NCI-H1436 treated with DMSO at 0.1 percent for 48 hours (cell line): ENCODE measurements around the gene HIVEP3.
"Not testable (repeated sequence)": the region's sequence is repeated elsewhere in the genome, so short reads cannot be mapped to it uniquely, and the experiment has no call there.

ENCODE experiments used
- DNase-seq: peaks from one replicate; lab custom pipeline; 2025; lab: John Stamatoyannopoulos, UW

Gene HIVEP3

DNA sequence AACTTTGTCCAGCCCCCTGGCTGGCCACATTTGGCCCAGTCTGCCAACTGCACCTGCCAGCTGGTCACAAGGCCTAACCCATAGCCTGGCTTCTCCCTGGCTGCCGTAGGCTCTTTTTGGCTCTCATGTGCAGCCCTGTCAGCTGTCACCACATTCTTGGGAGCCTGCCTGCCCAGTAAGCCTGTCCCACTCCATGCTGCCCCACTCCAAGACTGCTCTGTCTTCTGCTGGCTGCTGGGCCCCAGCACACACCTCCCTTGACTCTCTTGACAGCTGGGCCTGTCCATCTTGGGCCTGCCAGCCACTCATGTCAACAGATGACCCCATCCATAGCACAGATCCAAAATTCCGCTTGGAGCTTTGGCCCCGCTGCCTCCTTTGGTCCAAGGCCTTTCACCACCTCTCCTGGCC lies 360.0 kb downstream of the HIVEP3 start:
- no peak for DNase-seq

DNA sequence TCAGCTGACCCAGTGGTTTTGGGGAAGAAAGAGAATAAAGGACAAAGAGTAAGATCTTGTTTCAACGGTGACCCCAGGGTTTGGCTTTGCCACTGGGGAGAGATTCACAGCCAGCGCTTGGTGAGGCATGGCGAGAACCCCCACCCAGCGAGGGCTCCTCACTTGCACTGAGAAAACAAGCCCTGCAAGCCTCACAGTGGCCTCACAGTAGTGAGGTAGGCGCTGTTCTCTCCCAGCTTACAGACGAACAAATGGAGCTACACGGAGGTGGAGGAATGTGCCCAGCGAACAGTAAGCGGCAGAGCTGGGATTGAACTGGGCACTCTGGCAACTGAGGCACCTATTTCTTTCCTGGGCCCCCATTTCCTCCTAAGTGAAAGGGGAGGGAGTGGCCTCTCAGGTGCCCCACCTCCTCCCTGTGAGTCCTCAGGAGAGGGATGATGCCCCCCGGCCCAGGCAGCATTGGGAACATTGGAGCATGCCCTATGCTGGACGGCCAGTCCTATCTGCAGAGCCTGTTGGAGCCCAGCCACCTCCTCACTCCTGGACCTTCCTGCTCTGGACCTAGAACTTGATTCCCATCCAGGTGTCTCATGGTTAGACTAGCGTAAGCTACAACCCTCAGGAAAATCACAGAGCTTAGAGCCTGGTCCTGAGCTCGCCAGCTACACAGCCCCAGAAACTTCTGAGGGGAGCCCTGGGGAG lies 360.8 kb downstream of the HIVEP3 start:
- DNase-seq = no peak

DNA sequence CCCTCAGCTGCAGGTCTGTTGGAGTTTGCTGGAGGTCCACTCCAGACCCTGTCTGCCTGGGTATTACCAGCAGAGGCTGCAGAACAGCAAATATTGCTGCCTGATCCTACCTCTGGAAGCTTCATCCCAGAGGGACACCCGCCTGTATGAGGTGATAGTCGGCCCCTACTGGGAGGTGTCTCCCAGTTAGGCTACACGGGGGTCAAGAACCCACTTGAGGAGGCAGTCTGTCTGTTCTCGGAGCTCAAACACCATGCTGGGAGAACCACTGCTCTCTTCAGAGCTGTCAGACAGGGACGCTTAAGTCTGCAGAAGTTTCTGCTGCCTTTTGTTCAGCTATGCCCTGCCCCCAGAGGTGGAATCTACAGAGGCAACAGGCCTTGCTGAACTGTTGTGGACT lies 364.0 kb downstream of the HIVEP3 start:
- DNase-seq = not testable (repeated sequence)

DNA sequence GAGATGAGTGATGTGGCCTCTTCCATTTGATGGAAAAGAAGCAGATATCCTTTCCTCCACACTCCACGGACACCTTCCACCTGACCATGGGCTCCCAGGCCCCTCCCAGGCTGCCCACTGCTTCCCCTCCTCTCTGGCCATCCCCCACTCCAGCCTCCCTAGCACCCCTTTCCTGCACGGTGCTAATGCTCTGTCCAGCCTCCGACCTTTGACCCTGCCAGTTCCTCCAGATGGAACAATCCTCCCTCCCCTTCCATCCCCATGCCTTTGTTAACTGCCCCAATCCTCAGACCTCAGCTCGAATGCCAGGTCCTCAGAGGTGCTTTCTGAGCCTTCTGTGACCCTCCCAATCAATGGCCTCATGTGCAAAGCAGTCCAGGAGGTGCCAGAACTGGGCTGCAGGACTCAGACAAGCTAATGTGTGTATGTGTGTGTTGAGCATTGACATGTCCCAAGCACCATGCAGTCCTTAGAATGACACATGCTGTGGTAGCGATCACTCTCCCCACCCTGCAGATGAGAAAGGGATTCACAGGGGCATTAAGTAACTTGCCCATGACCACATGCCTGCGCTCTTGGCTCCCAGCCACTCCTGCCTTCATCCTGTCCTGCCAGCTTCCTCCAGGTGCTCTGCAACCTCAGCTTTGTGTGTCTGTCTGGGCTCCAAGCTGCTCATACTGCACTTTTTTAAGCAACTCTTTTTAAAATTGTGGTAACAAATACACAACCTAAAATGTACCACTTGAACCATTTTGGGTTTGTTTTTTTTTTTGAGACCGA lies 370.8 kb downstream of the HIVEP3 start:
- no peak for DNase-seq

DNA sequence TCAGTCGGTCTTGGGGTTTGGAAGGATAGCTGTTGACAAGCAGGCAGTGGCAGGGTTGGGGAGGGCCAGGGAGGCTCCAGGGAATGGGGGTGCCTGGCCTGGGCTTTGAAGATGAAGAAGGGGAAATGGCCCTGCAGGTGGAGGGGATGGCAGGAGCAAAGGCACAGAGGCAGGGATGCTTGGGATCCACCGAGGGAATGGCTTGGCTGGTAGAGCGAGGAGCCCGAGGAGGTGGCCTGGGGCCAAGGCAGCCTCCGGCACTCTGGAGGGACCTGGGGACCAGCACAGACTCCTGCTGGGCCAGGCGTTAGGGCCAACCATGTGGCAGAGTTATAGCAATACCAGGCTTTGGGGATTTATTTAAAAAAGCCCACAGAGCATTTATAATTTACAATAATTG lies 371.4 kb downstream of the HIVEP3 start:
- DNase-seq = no peak

DNA sequence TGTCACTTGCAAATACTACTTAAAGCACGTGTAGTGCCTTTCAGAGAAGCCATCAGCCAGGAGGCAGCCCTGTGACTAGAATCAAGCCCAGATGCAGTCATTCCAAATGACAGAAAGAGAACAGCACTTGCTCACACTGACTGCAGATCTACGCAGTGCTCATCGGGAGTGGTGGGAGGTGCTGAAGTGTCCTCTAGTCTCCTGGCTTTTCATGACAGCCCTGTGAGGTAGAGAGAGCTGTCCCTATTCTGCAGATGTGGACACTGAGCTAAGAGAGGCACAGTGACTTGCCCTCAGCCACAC lies 371.9 kb downstream of the HIVEP3 start:
- no peak for DNase-seq

DNA sequence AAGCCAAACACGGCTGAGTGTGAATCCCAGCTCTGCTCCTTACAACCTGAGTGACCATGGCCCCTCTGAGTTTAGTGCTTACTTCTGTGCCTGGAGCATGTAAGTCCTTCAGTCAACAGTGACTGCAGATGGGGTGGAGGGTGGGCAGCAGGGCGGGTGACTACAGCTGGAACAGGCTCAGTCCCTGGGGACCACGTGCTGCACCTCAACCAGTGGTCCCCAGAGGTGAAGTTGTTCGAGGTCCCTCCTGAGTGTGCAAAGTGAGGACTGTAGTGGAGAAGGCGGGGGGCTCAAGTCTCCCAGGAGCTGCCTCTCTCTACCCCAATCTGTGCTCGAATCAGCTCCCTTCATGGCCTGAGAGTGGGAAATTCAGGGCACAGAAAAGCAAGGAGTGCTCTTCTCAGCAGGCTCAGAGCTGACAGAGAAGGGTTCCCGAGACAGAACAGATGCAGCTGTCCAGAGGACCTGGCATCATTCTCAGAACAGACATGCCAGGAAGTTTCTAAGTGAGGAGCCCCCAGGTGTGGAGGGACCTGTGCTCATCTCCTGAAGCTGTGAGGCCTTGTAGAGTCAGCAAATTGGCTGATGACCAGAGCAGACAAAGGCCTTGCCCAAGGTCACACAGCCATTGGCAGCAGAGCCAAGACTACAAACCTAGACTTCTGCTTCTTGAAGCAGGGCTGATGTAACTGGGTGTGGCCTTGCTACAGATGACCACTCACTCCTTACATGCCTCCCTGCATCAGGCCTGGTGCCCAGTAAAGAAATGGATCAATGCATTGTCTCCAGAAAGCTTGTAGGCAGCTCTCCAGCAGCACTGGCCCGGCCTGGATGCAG lies 372.5 kb downstream of the HIVEP3 start:
- no peak for DNase-seq

DNA sequence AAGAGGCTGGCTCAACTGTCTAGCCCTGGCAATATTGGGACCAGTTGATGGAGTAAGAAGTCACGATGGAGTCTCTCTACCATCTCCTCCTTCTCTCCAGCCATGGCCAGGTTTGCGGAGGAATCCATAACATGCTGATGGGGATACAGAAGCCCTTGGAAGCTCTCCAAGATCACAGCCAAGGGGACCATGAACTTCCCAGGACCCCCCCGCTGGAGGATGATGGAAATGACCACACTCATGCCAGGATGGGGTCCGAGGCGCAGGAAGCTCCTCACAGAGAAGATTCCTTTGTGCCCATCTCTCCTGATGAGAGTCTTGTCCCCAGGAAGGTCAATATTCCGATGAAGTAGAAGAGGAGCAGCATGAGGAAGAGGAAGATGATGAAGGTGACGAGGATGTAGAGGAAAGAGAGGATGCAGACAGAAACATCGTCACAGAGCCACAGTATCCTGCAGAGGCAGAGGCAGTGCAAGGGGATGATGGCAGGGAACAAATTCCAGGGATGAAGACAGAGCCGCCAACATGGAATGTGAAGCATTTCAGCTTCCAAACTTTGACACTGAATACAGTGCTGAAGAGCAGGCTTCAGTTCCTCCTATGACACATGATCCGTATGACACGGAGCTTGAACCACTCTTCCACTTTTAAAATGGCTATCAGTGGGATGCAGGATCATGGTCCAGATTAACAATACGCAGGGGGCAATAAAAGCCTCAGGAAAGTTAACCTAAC lies 376.4 kb downstream of the HIVEP3 start:
- DNase-seq = no peak

DNA sequence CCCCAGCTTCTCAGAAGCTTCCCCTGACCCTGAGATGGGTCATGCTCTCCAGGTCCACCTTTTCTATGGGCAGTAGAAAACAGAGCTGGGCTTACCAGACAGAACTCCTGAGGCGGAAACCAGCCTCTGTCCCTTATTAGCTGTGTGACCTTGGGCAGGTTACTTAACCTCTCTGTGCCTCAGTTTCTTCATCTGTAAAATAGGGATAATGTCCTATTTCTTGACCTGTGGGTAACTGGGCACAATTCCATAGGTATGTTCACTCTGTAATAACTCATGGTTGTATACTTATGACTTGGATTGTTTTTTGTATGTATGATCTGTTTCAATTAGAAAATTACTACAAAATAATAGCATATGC lies 377.1 kb downstream of the HIVEP3 start:
- DNase-seq = no peak

DNA sequence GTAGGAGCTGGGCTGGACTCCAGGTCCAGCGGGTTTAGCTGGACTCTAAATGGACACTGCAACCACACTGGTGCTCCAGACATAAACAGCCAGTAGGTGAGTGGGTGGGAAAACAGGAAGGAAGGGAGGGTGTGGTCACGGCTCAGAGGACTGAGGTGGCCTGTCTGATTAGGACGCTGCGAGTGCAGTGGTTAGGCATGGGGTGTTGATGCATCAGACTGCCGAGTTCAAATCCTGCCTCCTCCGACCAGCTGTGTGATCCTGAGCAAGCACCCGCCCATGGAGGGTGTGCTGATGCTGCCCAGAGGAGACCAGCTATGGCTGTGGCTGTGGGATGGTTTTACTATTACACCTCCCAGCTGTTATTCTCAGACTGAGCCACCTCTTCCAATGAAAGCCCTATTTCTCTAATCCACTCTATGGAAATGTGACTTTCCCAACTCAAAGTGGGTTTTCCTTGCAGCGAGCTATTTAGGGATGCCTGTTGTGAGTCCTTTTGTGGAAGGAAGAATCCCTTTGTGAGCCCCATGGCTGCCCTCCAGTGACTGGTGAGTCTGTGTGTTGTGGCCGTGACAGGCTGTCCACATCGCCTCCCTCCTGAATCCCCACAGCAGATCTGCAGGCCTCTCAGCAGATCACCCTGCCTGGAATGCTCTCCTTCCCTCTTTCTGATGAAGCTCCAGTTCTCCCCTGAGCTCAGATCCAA lies 377.7 kb downstream of the HIVEP3 start:
- no peak for DNase-seq

DNA sequence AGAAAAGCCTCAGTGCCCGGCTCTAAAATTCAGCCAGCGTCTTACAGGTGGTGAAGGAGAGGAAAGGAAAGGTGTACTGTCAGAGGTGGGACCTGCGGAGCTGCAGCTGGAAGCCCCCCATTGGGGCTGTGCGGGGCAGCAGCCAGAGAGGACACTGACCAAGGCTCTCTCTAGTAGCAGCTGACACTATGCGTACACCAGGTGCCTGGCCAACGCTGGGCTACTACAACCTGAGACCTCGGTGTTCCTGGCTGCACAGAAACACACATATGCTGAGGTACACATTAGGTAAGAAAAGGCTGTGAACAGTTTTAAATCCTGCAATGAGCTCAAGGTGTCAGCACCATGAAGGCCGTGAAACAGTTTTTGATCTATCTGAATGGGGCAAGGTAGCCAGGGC lies 378.7 kb downstream of the HIVEP3 start:
- no peak for DNase-seq

DNA sequence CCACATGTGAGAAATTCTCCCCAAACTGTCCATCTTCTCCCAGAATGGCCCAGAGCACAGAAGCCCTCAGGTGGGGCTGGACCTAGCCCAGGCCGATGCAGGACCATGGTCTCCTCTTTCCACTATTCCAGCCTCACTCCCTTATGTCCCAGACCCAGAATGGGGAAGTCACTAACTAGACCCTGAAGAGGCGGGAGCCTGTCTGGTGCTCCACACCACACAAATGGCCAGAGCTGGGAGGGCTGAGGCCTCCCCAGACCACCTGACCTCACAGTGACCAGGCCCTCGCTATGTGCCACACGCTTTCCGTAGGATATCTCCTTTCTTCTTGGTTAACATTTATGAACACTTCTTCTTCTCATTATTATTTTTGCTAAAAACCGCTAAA lies 379.3 kb downstream of the HIVEP3 start:
- DNase-seq = no peak

DNA sequence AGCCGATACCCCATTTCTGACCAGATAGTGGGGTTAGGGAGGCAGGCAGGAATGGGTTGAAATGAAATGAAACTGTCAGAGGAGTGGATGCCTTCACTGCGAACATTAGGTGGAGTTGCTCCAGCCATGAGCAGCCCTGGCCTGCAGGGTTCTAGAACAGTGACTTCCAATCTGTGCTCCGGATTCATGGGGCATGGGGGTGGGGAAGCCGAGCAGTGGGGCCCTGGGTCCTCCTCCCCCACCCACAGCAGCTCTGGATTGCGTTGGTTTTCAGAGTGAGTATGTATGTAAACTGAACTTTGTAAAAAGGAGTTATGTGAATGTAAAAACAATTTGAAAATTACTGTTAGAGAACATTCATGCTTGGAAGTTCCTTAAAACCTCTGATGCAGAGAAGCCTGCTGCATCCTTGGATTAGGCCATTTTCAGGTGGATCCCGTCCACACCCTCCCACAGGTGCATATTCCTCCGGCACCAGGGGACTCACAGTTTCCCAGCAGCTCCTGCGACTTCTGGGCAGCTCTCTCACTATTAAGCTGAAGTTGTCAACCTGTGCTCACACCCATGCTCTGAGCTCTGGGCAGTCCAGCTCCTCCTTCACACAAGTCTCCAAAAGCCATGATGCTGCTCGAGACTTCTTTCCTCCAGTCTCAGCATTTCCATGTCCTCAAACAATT lies 379.8 kb downstream of the HIVEP3 start:
- DNase-seq = no peak

DNA sequence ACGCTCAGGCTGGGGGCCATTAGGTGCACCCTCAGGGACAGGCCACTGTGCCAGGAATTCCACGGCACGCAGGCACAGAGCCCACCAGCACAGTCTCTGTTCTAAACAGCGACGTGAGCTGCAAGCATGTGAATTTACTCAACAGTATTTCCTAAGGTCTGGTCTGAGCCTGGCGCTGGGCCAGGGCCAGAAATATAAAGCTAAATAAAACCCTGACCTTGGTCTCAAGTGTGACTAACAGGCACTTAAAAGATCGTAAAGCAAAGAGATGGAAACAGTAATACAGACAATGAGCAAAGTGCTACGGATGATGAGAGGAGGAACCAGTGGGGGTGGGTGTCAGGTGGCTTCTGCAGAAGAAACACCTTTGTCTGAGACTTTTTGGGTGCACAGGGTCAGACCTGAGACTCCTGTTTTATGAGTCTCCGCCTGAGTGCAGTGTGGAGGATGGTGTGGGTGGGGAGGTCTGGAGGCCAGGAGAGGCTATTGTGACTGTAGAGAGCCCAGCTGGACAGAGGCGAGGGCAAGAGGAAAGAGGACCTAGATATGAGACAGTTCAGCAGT lies 380.9 kb downstream of the HIVEP3 start:
- no peak for DNase-seq

DNA sequence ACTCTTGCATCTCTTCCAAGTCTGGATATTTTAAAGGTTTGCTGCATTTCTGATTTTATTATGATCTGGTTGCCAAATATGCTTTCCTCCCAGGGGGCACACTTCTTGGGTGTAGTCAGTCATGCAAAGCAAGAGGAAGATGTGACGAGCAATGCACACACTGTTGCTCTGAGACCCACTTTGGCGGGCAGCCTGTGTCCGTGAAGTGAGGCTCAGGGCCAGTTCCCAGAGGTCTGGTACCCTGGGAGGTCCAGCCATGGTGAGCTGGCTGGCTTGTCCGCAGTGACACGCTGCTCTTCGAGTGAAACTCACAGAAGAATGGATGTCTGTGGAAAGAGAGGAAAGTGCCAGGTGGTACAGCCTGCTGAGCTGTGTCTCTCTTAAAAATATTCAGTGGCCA lies 381.5 kb downstream of the HIVEP3 start:
- DNase-seq = no peak

DNA sequence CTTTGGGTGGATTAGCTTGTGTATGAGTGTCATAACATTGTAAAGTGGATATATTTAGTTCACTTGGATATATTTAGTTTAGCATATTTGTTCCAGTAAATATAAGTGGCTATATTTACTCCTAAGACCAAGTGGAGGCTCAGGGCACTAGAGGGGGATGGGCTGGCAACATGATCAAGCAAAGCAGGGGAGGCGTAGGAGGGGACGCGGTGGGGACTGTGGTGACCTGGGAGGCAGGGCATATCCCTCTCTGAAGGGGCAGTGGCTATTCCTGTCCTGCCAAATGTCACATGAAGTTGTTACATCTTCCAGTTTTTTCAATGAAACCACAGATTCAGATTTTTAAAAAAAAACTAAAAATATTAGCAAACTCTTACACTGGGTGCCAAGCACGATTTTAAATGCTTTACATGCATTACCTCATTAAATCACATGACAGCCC lies 382.3 kb downstream of the HIVEP3 start:
- no peak for DNase-seq

DNA sequence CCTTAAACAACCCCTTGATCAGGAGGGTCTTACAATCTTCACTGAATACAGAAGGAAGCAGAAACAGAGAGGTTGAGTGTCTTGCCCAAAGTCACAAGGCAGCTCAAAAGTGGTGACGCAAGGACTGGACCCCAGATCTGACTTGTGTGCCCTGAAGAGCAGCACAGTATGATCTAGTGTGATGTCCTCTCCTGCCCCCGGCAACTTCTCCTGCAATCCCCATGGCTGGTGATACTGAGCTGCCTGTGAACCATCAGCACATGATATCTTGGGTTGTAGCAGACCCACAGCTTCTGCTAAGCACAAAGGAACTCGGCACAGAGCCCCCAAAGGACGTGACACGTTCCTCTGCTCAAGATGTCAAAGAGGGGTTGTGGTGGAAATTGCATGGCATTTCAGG lies 383.0 kb downstream of the HIVEP3 start:
- no peak for DNase-seq

DNA sequence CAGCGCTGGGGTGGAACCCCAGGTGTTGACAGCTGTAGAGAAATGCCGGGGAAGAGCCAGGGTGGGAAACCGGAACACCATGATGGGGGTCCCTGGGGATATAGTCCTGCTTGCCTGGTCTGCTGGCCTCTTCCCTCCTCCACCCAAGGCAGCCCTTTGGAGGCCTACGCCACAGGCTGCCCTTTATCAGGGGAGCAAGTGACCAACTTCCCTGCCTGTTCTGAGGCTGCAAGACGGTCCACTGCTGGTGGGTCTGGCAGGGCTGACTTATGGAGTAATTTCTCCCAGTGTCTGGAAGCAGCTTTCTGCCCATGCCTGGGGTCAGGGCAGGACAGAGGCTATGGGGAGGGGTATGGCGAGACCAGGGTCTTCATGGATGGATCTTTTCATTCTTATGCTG lies 383.4 kb downstream of the HIVEP3 start:
- no peak for DNase-seq

DNA sequence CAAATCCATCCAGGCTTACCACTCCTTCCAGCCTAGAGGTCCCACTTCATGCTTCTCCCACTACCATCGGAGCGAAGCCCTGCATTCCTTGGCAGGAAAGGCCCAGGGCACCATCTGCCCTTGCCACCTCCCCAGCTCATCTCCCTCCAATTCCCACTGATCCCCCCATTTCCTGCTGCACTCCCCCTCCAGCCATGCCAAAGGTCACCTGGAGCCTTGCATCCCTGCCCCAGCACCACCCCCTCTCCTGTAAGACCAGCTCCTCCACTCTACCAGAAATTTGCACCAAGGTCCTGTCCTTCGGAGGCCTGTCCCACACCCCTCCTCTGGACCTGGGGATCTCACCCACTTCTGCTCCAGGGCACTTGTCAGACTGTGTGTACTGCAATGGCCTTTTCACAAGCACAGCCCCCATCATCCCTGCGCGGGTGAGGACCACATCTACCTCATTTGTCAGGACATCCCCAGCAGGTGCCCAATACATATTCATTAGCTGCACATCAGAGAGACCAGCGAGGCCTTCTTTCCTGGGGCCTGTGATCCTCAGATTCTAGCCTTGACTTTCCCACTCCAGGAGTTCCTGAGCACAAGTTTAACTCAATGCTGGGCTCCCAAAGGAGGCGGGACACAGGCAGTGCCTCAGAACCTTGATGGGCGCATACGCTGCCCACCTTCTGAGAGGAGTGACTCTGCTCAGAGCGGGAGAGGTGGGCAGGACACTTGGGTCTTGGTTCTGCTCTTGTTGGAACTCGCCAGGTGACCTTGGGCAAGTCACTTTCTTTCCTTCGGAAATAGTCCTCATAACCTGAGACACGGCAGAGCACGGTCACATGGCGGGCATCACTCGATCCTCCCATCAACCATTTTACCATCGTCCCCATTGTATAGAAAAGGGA lies 384.3 kb downstream of the HIVEP3 start:
- DNase-seq = no peak

DNA sequence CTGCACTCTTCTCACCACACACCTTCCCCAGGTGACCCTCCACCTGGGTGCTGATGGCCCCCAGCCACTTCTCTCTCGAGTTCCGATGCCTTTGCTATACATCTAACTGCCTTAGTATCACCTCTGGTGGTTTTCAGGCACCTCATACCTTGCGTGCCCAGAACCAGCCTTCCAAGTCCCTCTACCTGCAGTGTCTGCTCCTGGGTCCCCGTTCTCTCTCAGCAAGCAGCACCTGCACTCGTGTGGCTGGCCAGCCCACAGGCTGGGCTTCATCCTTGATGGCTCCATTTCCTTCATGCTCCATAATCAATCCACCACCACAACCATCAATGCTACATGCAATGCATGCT lies 385.0 kb downstream of the HIVEP3 start:
- DNase-seq = no peak
